GM18907 (cell line): Measurements from ENCODE around the gene HHLA2.

Experiments
- ATAC-seq: cut with Tn5 transposase; IDR thresholded peaks from one replicate; pipeline ENCODE4 v1.9.1; 2021; ENCODE audit warnings: mild to moderate bottlenecking, moderate library complexity; ENCODE audit not compliant: unreplicated experiment

Gene HHLA2

DNA sequence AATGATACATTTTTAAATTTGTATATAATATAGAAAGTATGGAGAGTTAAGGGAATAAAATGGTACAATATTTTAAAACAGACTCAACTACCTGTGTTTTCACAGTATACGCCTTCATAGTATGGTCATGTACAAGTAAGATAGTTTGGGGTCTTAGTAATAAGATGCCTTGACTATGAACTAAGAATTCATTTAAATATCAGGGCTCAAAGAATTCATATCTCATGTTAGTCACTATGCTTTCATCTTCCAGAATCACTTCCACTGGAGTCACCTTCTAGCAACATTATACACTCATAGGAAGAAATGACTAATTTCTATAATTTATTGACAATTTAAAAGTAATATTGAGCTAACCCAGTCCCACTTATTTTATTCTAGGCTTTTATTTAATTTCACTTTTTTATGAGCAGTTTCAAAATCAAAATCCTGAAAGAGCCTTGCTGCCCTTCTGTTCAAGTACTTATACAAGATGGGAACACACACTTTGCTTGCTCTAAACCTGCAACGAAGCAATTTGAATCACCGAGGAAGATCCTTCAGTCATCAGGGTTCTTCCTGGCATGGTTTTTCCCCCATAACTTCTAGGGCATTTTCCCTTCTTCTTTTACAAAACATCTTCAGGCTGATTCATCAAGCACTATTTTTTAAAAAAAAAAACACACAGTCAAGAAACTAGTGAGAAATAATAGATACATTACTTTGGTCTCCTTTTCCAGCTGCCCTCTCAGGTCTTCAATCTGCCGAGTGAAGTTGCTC lies 119.9 kb downstream of the HHLA2 start:
- ATAC-seq: no peak

DNA sequence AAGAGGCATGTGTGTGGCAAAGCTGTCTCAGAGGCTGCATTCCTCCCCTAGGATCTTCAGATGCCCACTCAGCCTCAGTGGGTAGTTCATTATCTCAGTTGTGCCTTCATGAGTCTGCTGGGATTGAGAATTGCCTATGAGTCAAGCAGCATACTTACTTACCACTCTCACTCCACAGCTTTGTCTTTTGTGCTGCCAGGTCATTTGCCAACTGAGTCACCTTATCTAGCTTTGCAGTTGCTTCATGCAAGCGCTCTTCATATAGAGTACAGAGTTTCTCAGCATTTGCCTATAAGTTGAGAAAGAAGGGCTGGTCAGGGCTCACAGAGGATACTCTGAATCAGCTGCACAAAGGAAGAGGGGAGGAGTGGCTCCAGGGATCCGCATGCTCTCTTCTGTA lies 124.6 kb downstream of the HHLA2 start:
- no peak for ATAC-seq
